IMR-90 (cell line): Measurements from ENCODE around the gene PRKRIP1. TPM values are rescaled to one million over a fixed set of nuclear protein-coding genes. Genes with fewer than 3 reads are reported as not detected.

Experiments
- ATAC-seq: fragments of 200-7000 bp; cut with Tn5 transposase; 2 replicates; pipeline ENCODE4 v1.9.1; 2020; ENCODE audit warnings: low read depth, mild to moderate bottlenecking, moderate library complexity
- BruUV-seq: library from RNA; stranded (reverse); fragments of 400-500 nt; replicated peaks from 2 replicates; lab custom pipeline; 2021; lab: Mats Ljungman, UMichigan
- CTCF ChIA-PET: fragments of 300-600 bp; formaldehyde crosslinking; extraction: SDS; loops from one replicate; lab custom pipeline; 2021; ENCODE audit warnings: antibody characterized with exemption; lab: Yijun Ruan, JAX
- POLR2A ChIA-PET: fragments of 300-600 bp; sonication (Branson Sonifier 250); formaldehyde crosslinking; loops from one replicate; lab custom pipeline; 2022; ENCODE audit warnings: antibody characterized with exemption; ENCODE audit not compliant: unreplicated experiment; lab: Charles Lee
- DNase-seq: peaks from one replicate; pipeline ENCODE4 v3.0.0; 2013
- H2AFZ ChIP-seq: replicated peaks from 2 replicates; pipeline ENCODE3; 2013; ENCODE audit warnings: low read length, mild to moderate bottlenecking; ENCODE audit not compliant: poor library complexity
- H2AK5ac ChIP-seq: 2 replicates; pipeline ENCODE4 v1.6.1; 2013; ENCODE audit warnings: low read depth, low read length, inconsistent platforms
- H2AK9ac ChIP-seq: replicated peaks from 2 replicates; pipeline ENCODE3; 2013; ENCODE audit warnings: mild to moderate bottlenecking, low read depth, low read length, moderate library complexity; ENCODE audit not compliant: poor library complexity
- H2BK120ac ChIP-seq: 2 replicates; pipeline ENCODE4 v1.6.1; 2013; ENCODE audit warnings: low read depth, low read length, inconsistent platforms
- H2BK15ac ChIP-seq: 3 replicates; pipeline ENCODE4 v1.6.1; 2013; ENCODE audit warnings: low read depth, low read length, inconsistent platforms
- H2BK20ac ChIP-seq: 2 replicates; pipeline ENCODE4 v1.6.1; 2013; ENCODE audit warnings: low read depth, mild to moderate bottlenecking, inconsistent platforms, low read length, moderate library complexity
- H2BK5ac ChIP-seq: 2 replicates; pipeline ENCODE4 v1.6.1; 2013; ENCODE audit warnings: mild to moderate bottlenecking, low read depth, low read length, inconsistent platforms; ENCODE audit not compliant: poor library complexity, severe bottlenecking
- H3K14ac ChIP-seq: replicated peaks from 2 replicates; pipeline ENCODE4 v1.6.1; 2013; ENCODE audit warnings: low read depth, low read length, inconsistent platforms
- H3K18ac ChIP-seq: 2 replicates; pipeline ENCODE4 v1.6.1; 2013; ENCODE audit warnings: low read depth, low read length, control low read depth
- H3K23ac ChIP-seq: 2 replicates; pipeline ENCODE4 v1.6.1; 2013; ENCODE audit warnings: low read depth, low read length, inconsistent platforms
- H3K27ac ChIP-seq: 2 replicates; pipeline ENCODE4 v1.5.1; 2013; ENCODE audit warnings: mild to moderate bottlenecking, control low read depth, low read length; ENCODE audit not compliant: insufficient read depth
- H3K27me3 ChIP-seq: 2 replicates; pipeline ENCODE4 v1.6.1; 2013; ENCODE audit warnings: low read length; ENCODE audit not compliant: control insufficient read depth, insufficient read depth
- H3K36me3 ChIP-seq: 2 replicates; pipeline ENCODE4 v1.6.1; 2013; ENCODE audit warnings: low read length, mixed read lengths; ENCODE audit not compliant: control insufficient read depth, insufficient read depth
- H3K4ac ChIP-seq: 2 replicates; pipeline ENCODE4 v1.6.1; 2013; ENCODE audit warnings: low read depth, low read length, inconsistent platforms
- H3K4me1 ChIP-seq: 2 replicates; pipeline ENCODE4 v1.6.1; 2013; ENCODE audit warnings: low read length, mixed read lengths; ENCODE audit not compliant: control insufficient read depth, insufficient read depth
- H3K4me2 ChIP-seq: 2 replicates; pipeline ENCODE4 v1.6.1; 2013; ENCODE audit warnings: low read depth, mild to moderate bottlenecking, control low read depth, low read length, moderate library complexity
- H3K4me3 ChIP-seq: 2 replicates; pipeline ENCODE4 v1.5.1; 2013; ENCODE audit warnings: low read depth, mild to moderate bottlenecking, control low read depth, low read length, moderate library complexity; ENCODE audit not compliant: insufficient read depth
- H3K56ac ChIP-seq: 2 replicates; pipeline ENCODE4 v1.6.1; 2013; ENCODE audit warnings: low read length, inconsistent platforms; ENCODE audit not compliant: insufficient read depth; ENCODE audit errors: extremely low read depth
- H3K79me1 ChIP-seq, 2 experiments: 2 replicates each; pipeline ENCODE4 v1.6.1; 2013; ENCODE audit warnings: low read length in 2 of 2, inconsistent platforms in 1 of 2, low read depth in 1 of 2
- H3K9ac ChIP-seq: 2 replicates; pipeline ENCODE4 v1.6.1; 2013; ENCODE audit warnings: low read depth, low read length, control low read depth
- H3K9me1 ChIP-seq: 2 replicates; pipeline ENCODE4 v1.6.1; 2013; ENCODE audit warnings: low read length, inconsistent platforms; ENCODE audit not compliant: insufficient read depth
- H3K9me3 ChIP-seq: 2 replicates; pipeline ENCODE4 v1.6.1; 2013; ENCODE audit warnings: low read length; ENCODE audit not compliant: control insufficient read depth, insufficient read depth
- H4K20me1 ChIP-seq: 2 replicates; pipeline ENCODE4 v1.6.1; 2013; ENCODE audit warnings: low read length, inconsistent platforms; ENCODE audit not compliant: insufficient read depth
- H4K5ac ChIP-seq: 2 replicates; pipeline ENCODE4 v1.6.1; 2013; ENCODE audit warnings: mild to moderate bottlenecking, low read depth, low read length, control low read depth
- H4K8ac ChIP-seq, 2 experiments: 2 replicates each; pipeline ENCODE4 v1.6.1; 2013; ENCODE audit warnings: low read depth in 2 of 2, low read length in 2 of 2, control low read depth in 1 of 2, inconsistent platforms in 1 of 2
- H4K91ac ChIP-seq: 2 replicates; pipeline ENCODE4 v1.6.1; 2013; ENCODE audit warnings: low read depth, low read length, inconsistent platforms; ENCODE audit not compliant: insufficient read depth
- MAZ ChIP-seq: IDR thresholded peaks from 2 replicates; pipeline ENCODE4 v1.6.1; 2012; ENCODE audit warnings: low read depth, mild to moderate bottlenecking, low read length, improper control_type of control experiment, moderate library complexity, borderline replicate concordance
- WGBS, 2 experiments: methylation state at CpG; one replicate each; pipeline versions ENCODE4 v1.1.5 to v1.1.7; 2013; ENCODE audit warnings: missing lambda C conversion rate in 2 of 2; ENCODE audit not compliant: insufficient read length in 1 of 2; ENCODE audit errors: extremely low coverage in 2 of 2; 5-methylcytosine and 5-hydroxymethylcytosine counted together
- dilution Hi-C: fragments of 300-500 bp; cut with HindIII; formaldehyde crosslinking; loops from one replicate; pipeline ENCODE4 v1.14.3; 2018; ENCODE audit warnings: low sequenced_read_pairs; ENCODE audit not compliant: unreplicated experiment
- in situ Hi-C: fragments of 300-500 bp; cut with MboI; formaldehyde crosslinking; loops from 3 replicates; pipeline ENCODE4 v1.14.3; 2019; ENCODE audit warnings: low sequenced_read_pairs, inconsistent platforms, mixed read lengths
- intact Hi-C: fragments of 100-400 bp; cut with micrococcal nuclease; formaldehyde crosslinking; loops from 2 replicates; pipeline ENCODE4 v1.10.0; 2022
- polyA plus RNA-seq, 3 experiments: library from polyadenylated mRNA; depleted of rRNA; stranded (reverse); fragments of >200 nt; gene quantifications; 2 replicates each; pipeline ENCODE4 v1.2.3, GENCODE V29; 2012; ENCODE audit warnings: low replicate concordance in 1 of 3
- total RNA-seq: library from RNA; depleted of rRNA; stranded (reverse); fragments of >200 nt; gene quantifications from 2 replicates; pipeline ENCODE4 v1.2.3, GENCODE V29; 2012
- TF ChIP-seq, protein P1 (sequence below): fragments of 150-350 bp; IDR thresholded peaks from 2 replicates; pipeline ENCODE4 v1.6.1; 2016; ENCODE audit warnings: low read depth, mild to moderate bottlenecking, low read length, moderate library complexity, borderline replicate concordance
- TF ChIP-seq, protein P2 (sequence below): fragments of 150-350 bp; IDR thresholded peaks from 2 replicates; pipeline ENCODE4 v1.6.1; 2017; ENCODE audit warnings: mild to moderate bottlenecking, antibody characterized with exemption, low read length, low read depth

Gene PRKRIP1
- total and polyA plus RNA-seq, 2 of the 4 experiments (the other 2 are of a cell fraction), result 6.5 to 21.6 TPM

DNA sequence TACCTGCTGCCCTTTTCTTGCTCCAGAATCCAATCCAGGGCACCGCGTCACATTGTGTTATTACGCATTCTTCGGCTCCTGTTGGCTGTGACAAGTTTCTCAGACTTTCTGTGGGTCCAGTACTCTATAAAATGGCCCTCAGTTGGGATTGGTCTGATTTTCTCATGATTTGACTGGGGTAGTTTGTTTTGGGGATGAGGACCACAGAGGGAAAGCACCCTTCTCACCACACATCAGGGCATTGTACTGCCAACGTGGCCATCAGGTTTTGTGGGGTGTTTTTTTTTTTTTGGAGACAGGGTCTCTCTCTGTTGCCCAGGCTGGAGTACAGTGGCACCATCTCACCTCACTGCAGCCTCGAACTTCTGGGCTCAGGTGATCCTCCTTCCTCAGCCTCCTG, 20.2 kb downstream of the PRKRIP1 start:
- Histone ChIP-seq H3K4me3 (no peak overlapping the region), H3K14ac (no peak overlapping the region), H3K9ac (no peak overlapping the region), H3K27ac (no peak overlapping the region), H3K79me1 (peaks cover 33 to 68% of the 10 kb centered on the region in 2 experiments), H3K4me1 (no peaks in the 10 kb centered on the region), H2BK5ac (no peak overlapping the region), H3K9me3 (no peaks in the 10 kb centered on the region), H3K4ac (no peak overlapping the region), H3K36me3 (peaks cover 53% of the 10 kb centered on the region), H2BK120ac (no peak overlapping the region), H4K20me1 (peaks cover 9% of the 10 kb centered on the region), H3K9me1 (peaks cover 3% of the 10 kb centered on the region; the same call in 1 of the 2 replicates), H2AFZ (no peak overlapping the region), H3K56ac (no peak overlapping the region), H3K4me2 (no peak overlapping the region), H3K27me3 (no peaks in the 10 kb centered on the region), H3K23ac (no peak overlapping the region), H4K5ac (no peak overlapping the region), H2BK20ac (no peak overlapping the region), H3K18ac (no peak overlapping the region), H4K91ac (no peak overlapping the region), H2AK9ac (no peak overlapping the region), H4K8ac (no peak overlapping the region), H2BK15ac (no peak overlapping the region), H2AK5ac (no peak overlapping the region)
- no CpG with 5 or more reads among the region's 6 CpGs for WGBS, 2 experiments
- intact Hi-C loops, result no loop called here
- BruUV-seq, result no TSS peak
- ChIA-PET POLR2A (no interaction called here), CTCF (no interaction called here)
- DNase-seq, result no peak
- no peak for ATAC-seq
- TF ChIP-seq, protein P1, sequence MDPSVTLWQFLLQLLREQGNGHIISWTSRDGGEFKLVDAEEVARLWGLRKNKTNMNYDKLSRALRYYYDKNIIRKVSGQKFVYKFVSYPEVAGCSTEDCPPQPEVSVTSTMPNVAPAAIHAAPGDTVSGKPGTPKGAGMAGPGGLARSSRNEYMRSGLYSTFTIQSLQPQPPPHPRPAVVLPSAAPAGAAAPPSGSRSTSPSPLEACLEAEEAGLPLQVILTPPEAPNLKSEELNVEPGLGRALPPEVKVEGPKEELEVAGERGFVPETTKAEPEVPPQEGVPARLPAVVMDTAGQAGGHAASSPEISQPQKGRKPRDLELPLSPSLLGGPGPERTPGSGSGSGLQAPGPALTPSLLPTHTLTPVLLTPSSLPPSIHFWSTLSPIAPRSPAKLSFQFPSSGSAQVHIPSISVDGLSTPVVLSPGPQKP, result no peak
- no peak for TF ChIP-seq MAZ
- TF ChIP-seq, protein P2, sequence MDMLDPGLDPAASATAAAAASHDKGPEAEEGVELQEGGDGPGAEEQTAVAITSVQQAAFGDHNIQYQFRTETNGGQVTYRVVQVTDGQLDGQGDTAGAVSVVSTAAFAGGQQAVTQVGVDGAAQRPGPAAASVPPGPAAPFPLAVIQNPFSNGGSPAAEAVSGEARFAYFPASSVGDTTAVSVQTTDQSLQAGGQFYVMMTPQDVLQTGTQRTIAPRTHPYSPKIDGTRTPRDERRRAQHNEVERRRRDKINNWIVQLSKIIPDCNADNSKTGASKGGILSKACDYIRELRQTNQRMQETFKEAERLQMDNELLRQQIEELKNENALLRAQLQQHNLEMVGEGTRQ, result no peak
- in situ Hi-C loops, result no loop called here
- dilution Hi-C loops, result no loop called here
